GM12874 (cell line): ENCODE results near the gene TAF1A.

Source experiments
- TF ChIP-seq, protein P1 (sequence below): IDR thresholded peaks from 2 replicates; pipeline ENCODE4 v1.5.1; 2011; ENCODE audit warnings: low read depth, mild to moderate bottlenecking, control low read depth, low read length, moderate library complexity; ENCODE audit not compliant: insufficient read depth

TAF1A gene

DNA sequence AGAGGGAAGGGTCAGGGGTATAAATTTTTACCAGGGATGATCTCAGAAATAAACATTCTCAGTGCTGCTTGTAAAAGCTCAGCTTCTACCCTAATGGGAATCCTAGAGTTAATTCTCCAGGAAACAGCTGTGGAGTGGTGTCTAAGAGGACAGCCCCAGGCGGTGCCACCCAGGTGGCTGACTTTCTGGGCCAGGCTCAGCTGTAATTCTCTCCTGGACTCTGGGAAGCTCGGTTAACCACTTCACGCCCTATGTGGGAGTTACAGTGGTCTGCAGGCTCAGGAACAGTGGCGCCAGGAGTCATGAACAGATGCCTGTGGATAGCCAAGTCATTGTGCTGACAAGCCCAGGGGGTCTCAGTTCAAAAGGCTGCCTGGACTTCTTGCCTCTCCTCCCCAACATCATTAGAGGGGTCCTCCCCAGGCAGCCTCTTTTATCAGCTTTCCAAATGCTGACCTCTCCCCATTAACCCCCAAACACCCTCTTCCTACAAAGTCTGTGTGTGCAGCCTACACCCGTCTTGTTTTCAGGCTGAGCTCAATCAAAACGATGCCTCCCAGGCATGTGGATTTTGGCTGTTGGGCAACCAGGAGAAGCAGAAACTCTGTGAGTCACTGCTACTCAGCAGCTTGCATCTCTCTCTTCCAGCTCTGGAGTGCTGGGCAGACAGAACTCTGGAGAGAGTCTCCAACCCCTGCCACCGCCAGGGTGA is 43.0 kb downstream of the TAF1A start:
- TF ChIP-seq, protein P1, sequence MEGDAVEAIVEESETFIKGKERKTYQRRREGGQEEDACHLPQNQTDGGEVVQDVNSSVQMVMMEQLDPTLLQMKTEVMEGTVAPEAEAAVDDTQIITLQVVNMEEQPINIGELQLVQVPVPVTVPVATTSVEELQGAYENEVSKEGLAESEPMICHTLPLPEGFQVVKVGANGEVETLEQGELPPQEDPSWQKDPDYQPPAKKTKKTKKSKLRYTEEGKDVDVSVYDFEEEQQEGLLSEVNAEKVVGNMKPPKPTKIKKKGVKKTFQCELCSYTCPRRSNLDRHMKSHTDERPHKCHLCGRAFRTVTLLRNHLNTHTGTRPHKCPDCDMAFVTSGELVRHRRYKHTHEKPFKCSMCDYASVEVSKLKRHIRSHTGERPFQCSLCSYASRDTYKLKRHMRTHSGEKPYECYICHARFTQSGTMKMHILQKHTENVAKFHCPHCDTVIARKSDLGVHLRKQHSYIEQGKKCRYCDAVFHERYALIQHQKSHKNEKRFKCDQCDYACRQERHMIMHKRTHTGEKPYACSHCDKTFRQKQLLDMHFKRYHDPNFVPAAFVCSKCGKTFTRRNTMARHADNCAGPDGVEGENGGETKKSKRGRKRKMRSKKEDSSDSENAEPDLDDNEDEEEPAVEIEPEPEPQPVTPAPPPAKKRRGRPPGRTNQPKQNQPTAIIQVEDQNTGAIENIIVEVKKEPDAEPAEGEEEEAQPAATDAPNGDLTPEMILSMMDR = no peak

DNA sequence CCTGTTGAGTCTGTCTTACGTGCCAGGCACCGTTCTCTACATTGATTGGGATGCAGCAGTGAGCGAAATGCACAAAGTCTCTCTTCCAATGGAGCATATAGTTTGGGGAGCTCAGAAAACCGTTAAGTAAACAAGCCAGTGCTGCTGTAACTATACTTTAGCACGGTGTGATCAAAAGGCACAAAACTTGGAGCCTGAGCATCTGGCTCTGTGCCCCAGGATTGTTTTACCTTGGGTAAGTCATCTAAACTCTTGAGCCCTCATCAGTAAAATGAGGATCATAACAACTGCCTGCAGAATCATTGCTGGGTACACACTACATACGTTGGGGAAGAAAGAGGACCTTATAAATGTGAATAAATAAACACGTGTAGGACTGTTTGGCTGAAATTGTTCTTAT is 43.6 kb downstream of the TAF1A start:
- TF ChIP-seq, protein P1 = no peak

DNA sequence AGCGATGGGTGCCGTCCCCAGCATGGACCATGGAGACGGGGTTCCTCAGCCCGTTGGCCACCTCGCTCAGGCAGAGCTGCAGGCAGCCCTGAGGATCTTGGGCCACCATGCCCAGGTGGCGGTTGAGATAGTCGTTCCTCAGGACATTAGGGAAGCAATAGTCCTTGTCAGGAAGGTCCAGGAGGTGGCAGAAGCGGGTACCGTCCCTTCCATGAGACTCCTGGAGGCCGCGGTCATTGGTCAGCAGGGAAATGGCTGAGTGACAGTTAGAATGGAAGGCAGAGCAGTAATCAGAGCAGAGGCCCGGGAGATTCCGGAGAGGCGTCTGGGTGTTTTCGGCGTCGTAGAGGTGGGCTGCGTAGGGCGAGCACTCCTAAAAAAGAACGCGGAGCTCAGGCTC is 45.9 kb downstream of the TAF1A start:
- TF ChIP-seq, protein P1 = no peak

DNA sequence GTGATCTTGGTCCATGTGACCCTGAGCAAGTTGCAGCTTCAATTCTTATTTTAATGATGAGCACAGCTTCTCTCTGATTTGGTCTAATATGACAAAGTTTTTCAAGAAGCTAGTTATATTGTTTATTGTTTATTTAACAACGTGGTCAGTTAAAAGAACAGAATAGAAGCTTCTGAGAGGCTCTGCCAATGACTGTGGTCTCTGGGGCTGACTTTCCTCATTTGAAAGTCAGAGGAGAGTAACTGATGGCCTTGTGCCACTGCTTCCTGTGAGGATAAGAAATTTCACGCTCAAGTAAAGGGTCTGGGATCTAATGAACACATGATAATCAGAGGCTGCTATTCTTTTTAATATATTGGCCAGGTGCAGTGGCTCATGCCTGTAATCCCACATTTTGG is 49.1 kb downstream of the TAF1A start:
- TF ChIP-seq, protein P1 = no peak

DNA sequence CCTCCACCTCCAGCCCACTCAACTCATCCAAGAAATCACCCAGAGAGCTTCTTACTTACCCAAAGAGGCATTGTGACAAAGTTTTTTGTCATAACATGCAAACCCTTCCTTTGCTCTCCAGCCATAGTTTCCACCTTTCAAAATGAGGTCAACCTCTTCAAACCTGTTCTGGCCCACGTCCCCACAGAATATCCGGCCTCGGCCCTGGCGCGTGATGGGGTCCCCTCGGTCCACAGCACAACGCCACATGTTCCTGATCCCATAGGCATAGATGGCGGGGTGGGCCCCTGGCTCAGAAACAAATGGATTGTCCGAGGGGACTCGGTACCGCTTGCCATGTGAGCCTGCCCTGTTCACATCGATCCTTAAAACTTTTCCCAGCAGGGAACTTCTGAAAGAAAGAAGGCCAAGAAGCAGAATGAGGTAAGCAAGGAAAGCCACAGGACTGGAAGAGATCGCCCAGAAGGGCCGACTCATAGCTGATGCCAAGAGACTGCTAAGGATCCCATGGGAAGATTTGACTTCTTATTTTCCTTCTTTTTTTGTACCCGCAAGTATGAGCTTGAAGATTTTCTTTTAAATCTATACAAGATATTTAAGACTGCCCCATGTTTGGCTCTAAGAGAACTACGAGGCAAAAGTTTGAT is 49.7 kb downstream of the TAF1A start:
- TF ChIP-seq, protein P1 = no peak

DNA sequence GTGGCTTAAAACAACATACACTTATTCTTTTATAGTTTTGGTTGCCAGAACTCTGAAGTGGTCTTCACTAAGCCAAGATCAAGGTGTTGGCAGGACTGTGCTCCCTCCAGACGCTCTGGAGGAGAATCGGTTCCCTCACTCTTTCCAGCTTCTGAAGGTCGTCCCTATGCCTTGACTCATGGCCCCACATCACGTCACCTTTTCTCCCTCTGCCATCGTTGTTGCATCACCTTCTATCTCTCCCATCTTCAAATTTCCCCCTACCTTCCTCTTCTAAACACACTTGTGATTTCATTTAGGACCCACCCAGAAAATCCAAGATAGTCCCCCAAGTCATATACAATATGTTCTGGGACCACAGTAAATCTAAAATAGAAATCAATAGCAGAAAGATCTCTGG is 54.3 kb downstream of the TAF1A start:
- TF ChIP-seq, protein P1 = no peak

DNA sequence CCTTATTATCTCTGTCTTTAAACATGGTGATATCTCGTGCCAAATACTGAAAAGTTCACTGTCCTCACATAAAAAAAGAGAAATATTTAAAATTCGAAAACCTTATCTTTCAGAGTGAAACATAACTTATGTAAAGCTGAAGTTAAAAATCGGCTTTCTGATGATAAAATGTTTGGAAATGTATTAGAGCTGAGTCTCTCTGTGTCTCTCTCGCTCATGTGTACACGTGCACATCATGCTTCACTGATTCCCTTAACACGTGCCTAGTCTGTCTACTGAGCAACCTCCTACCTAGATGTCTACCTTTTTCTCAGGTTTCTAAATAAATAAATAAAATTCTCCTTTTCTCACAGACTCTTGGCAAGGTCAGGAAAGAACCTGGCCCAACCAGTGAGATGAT is 58.9 kb downstream of the TAF1A start:
- TF ChIP-seq, protein P1 = no peak
